Suprapubic skin (tissue), 4 donors: ENCODE results near the gene LRIF1. TPM values are rescaled to one million over a fixed set of nuclear protein-coding genes. Genes with fewer than 3 reads are reported as not detected.
"Not testable (repeated sequence)": the region's sequence is repeated elsewhere in the genome, so short reads cannot be mapped to it uniquely, and the experiment has no call there.

Experiments
- DNase-seq, 2 donors: peaks; one replicate each; pipeline ENCODE4 v3.0.0-alpha.2; 2019; ENCODE audit warnings: low spot score in 2 of 2
- H3K27ac ChIP-seq: fragments of 200-600 bp; sonication (generic); one replicate; pipeline ENCODE4 v1.5.1; 2019
- H3K27me3 ChIP-seq: fragments of 200-600 bp; sonication (generic); one replicate; pipeline ENCODE4 v1.5.1; 2019
- H3K36me3 ChIP-seq: fragments of 200-600 bp; sonication (generic); one replicate; pipeline ENCODE4 v1.5.1; 2019
- H3K4me1 ChIP-seq: fragments of 200-600 bp; sonication (generic); one replicate; pipeline ENCODE4 v1.5.1; 2019
- H3K4me3 ChIP-seq: fragments of 200-600 bp; sonication (generic); one replicate; pipeline ENCODE4 v1.5.1; 2019; ENCODE audit warnings: mild to moderate bottlenecking
- H3K9me3 ChIP-seq: fragments of 200-600 bp; sonication (generic); one replicate; pipeline ENCODE4 v1.5.1; 2019
- EP300 ChIP-seq: sonication (generic); formaldehyde crosslinking; IDR thresholded peaks from one replicate; pipeline ENCODE4 v1.6.1; 2017; ENCODE audit warnings: antibody characterized with exemption
- POLR2A ChIP-seq, 2 donors: fragments of 450-650 bp; IDR thresholded peaks; one replicate each; pipeline ENCODE4 v1.6.1; 2017; ENCODE audit warnings: antibody characterized with exemption in 2 of 2, mild to moderate bottlenecking in 2 of 2, moderate library complexity in 2 of 2
- POLR2AphosphoS5 ChIP-seq, 3 donors: sonication (generic); formaldehyde crosslinking; IDR thresholded peaks; one replicate each; pipeline ENCODE4 v1.6.1; 2017; ENCODE audit warnings: antibody characterized with exemption in 3 of 3
- WGBS: methylation state at CpG from one replicate; pipeline ENCODE4 v1.1.5; 2018; 5-methylcytosine and 5-hydroxymethylcytosine counted together
- total RNA-seq, 4 donors: library from RNA; depleted of rRNA; stranded (reverse); fragments of >200 nt; gene quantifications; one replicate each; pipeline ENCODE4 v1.1.0, GENCODE V29; 2016
- TF ChIP-seq, protein P1 (sequence below), 2 donors: fragments of 200-600 bp in 1 of 2; fragments of 450-650 bp in 1 of 2; sonication (generic) in 1 of 2; IDR thresholded peaks; one replicate each; pipeline ENCODE4 v1.5.1; 2016 to 2019; ENCODE audit warnings: antibody characterized with exemption in 2 of 2, mild to moderate bottlenecking in 1 of 2, moderate library complexity in 1 of 2

Gene LRIF1, protein sequence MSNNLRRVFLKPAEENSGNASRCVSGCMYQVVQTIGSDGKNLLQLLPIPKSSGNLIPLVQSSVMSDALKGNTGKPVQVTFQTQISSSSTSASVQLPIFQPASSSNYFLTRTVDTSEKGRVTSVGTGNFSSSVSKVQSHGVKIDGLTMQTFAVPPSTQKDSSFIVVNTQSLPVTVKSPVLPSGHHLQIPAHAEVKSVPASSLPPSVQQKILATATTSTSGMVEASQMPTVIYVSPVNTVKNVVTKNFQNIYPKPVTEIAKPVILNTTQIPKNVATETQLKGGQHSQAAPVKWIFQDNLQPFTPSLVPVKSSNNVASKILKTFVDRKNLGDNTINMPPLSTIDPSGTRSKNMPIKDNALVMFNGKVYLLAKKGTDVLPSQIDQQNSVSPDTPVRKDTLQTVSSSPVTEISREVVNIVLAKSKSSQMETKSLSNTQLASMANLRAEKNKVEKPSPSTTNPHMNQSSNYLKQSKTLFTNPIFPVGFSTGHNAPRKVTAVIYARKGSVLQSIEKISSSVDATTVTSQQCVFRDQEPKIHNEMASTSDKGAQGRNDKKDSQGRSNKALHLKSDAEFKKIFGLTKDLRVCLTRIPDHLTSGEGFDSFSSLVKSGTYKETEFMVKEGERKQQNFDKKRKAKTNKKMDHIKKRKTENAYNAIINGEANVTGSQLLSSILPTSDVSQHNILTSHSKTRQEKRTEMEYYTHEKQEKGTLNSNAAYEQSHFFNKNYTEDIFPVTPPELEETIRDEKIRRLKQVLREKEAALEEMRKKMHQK
- total RNA-seq = 10 to 100 TPM in 1 of 4 donors, 1 to 10 TPM in 3; 7.9 to 11.5 (median 8.7) TPM

DNA sequence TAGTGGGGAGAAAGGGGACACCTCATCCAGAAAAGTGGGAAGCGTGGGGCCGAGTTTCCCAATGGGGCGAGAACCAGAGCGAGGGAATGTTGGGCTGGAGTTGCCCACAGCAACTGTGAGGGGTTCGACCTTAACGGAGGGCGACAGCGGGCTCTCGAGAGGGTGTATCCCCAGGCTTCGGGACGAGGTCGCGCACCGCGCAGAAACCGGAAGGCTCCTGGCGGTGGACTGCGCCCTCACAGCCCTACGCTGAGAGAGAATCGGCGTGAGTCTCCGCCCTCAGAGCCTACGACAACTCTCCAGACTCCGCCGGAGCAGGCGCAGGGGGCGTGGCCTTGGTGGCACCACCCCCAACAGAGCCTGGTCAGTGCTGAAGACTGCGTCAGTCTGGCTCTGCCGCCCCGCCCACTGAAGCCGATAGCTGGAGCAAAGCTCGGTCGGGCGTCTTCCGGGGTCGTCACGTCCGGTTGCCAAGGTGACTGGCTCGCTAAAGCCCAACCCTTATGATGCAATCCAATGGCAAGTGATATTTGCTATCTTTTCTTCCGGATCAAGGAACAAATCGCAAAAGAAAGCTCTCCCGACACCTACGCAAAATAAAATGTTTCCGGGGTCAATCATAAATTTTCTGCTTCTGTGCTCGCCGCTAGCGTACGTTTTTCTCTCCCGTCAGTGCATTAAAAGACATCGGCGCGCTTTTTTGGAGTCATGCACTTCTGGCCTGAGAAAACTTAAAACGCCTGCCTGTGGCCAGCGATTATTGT is at the start of gene LRIF1:
TSS of gene LRIF1 (minus strand) at position 232 of the 764 bp plus-strand sequence. CDS start 234 bp downstream, outside the sequence.
- WGBS = 4% methylated on average over 29 of the region's 54 CpGs
- TF ChIP-seq EP300 (no peak), POLR2A (IDR thresholded peaks at IDR 0.05) (peak; percentile 66 to 90), POLR2AphosphoS5 (IDR thresholded peaks at IDR 0.05) (peak; percentile 72 to 82 (median 81))
- TF ChIP-seq, protein P1, sequence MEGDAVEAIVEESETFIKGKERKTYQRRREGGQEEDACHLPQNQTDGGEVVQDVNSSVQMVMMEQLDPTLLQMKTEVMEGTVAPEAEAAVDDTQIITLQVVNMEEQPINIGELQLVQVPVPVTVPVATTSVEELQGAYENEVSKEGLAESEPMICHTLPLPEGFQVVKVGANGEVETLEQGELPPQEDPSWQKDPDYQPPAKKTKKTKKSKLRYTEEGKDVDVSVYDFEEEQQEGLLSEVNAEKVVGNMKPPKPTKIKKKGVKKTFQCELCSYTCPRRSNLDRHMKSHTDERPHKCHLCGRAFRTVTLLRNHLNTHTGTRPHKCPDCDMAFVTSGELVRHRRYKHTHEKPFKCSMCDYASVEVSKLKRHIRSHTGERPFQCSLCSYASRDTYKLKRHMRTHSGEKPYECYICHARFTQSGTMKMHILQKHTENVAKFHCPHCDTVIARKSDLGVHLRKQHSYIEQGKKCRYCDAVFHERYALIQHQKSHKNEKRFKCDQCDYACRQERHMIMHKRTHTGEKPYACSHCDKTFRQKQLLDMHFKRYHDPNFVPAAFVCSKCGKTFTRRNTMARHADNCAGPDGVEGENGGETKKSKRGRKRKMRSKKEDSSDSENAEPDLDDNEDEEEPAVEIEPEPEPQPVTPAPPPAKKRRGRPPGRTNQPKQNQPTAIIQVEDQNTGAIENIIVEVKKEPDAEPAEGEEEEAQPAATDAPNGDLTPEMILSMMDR (IDR thresholded peaks at IDR 0.05) = peak; percentile 39 to 49
- H3K9me3 ChIP-seq = peaks cover 13% of the 10 kb centered on the region
- peak within 1 kb of the TSS; percentile 98 for H3K27ac ChIP-seq
- H3K4me3 ChIP-seq = peak within 1 kb of the TSS; percentile 76
- peaks cover 26% of the 10 kb centered on the region for H3K27me3 ChIP-seq
- H3K4me1 ChIP-seq = peaks cover 11% of the 10 kb centered on the region
- H3K36me3 ChIP-seq = no peaks in the 10 kb centered on the region
- DNase-seq = peak; percentile 99 to 100

DNA sequence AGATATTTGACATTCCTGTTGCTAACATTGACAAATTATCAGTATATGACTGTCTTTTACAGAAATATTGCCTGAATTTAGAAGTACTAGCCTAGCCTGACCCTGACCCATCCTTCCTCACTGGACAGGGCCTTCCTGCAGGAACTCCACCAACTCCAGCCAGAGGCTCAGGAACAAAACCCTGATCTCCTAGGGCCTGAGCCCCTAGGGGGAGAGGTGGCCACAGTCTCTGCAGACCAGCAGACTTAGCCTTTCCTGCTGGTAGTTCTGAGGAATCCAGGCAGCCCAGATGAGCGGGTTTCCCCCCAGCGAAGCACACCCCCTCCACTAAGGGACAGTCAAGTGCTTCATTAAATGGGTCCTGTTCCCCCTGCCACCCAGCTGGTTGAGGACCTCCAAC is 44.3 kb upstream of the LRIF1 start:
- no peak overlapping the region for H3K4me3 ChIP-seq
- no peak for DNase-seq
- WGBS = no CpG with 5 or more reads among the region's 2 CpGs
- peaks cover 3% of the 10 kb centered on the region for H3K9me3 ChIP-seq
- H3K4me1 ChIP-seq = no peaks in the 10 kb centered on the region
- H3K27ac ChIP-seq = no peak overlapping the region
- H3K27me3 ChIP-seq = no peaks in the 10 kb centered on the region
- no peak for TF ChIP-seq EP300
- TF ChIP-seq, protein P1 (IDR thresholded peaks at IDR 0.05) = no peak
- TF ChIP-seq POLR2A (IDR thresholded peaks at IDR 0.05) = no peak
- TF ChIP-seq POLR2AphosphoS5 (IDR thresholded peaks at IDR 0.05) = no peak
- no peaks in the 10 kb centered on the region for H3K36me3 ChIP-seq

GRCh38 chr1:111006556-111006955 is 42.8 kb upstream of the LRIF1 start:
- no peak overlapping the region for H3K27ac ChIP-seq
- no peak for DNase-seq
- no peak overlapping the region for H3K4me3 ChIP-seq
- WGBS = 86% methylated on average over 1 of the region's 1 CpG
- H3K4me1 ChIP-seq = no peaks in the 10 kb centered on the region
- H3K27me3 ChIP-seq = no peaks in the 10 kb centered on the region
- TF ChIP-seq POLR2A (IDR thresholded peaks at IDR 0.05) = no peak
- TF ChIP-seq POLR2AphosphoS5 (IDR thresholded peaks at IDR 0.05) = no peak
- no peak for TF ChIP-seq EP300
- TF ChIP-seq, protein P1 (IDR thresholded peaks at IDR 0.05) = no peak
- no peaks in the 10 kb centered on the region for H3K9me3 ChIP-seq
- H3K36me3 ChIP-seq = no peaks in the 10 kb centered on the region

DNA sequence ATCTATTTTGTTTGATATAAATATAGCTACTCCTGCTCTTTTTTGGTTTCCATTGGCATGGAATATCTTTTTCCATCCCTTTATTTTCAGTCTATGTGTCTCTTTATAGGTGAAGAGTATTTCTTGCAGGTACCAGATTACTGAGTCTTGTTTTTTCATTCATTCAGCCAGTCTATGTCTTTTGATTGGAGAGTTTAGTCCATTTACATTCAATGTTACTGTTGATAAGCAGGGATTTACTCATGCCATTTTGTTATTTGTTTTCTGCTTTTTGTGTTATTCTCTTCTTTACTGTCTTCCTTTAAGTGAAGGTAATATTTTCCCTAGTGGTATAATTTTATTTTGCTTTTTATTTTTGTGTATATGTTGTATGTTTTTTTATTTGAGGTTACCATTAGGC is 35.9 kb upstream of the LRIF1 start:
- not testable (repeated sequence) for H3K27me3 ChIP-seq, H3K9me3 ChIP-seq, H3K4me1 ChIP-seq, H3K27ac ChIP-seq, DNase-seq, H3K4me3 ChIP-seq, H3K36me3 ChIP-seq

DNA sequence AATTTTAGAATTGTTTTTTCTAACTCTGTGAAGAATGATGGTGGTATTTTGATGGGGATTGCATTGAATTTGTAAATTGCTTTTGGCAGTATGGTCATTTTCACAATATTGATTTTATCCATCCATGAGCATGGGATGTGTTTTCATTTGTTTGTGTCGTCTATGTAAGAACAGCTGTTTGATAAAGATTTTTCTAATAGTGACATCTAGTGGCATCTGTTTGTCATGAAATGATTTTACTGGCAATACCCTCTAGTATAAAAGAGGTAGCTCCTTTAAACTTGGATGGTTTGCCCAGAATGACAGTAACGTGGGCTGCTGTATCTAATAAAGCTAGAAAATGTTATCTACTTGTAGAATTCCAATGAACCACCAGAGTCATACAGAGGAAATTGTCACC is 28.6 kb upstream of the LRIF1 start:
- WGBS = 21% methylated on average over 2 of the region's 2 CpGs
- H3K36me3 ChIP-seq, H3K27me3 ChIP-seq, H3K27ac ChIP-seq, H3K9me3 ChIP-seq, H3K4me3 ChIP-seq, DNase-seq, H3K4me1 ChIP-seq: not testable (repeated sequence)

- H3K9me3 ChIP-seq, H3K27me3 ChIP-seq, DNase-seq, H3K4me1 ChIP-seq, H3K27ac ChIP-seq, H3K36me3 ChIP-seq, H3K4me3 ChIP-seq: not testable (repeated sequence)
- WGBS = 89% methylated on average over 1 of the region's 1 CpG
Observed at GRCh38 chr1:110991295-110991694, 27.6 kb upstream of the LRIF1 start.
